Fibroblast of mammary gland (primary cell): ENCODE data around the gene OTUB1.
"Not testable (repeated sequence)": the region's sequence is repeated elsewhere in the genome, so short reads cannot be mapped to it uniquely, and the experiment has no call there.

Experiments
- DNase-seq: peaks from one replicate; pipeline ENCODE4 v3.0.0-alpha.2; 2010; ENCODE audit warnings: low read depth
- H3K4me3 ChIP-seq: 2 replicates; pipeline ENCODE4 v1.5.1; 2011; ENCODE audit warnings: low read depth, mild to moderate bottlenecking, low read length, moderate library complexity; ENCODE audit not compliant: control insufficient read depth
- TF ChIP-seq, protein P1 (sequence below): conservative IDR thresholded peaks from 2 replicates; pipeline ENCODE4 v1.5.1; 2011; ENCODE audit warnings: low read depth, low read length, inconsistent platforms; ENCODE audit not compliant: control insufficient read depth, insufficient read depth

The OTUB1 gene

DNA sequence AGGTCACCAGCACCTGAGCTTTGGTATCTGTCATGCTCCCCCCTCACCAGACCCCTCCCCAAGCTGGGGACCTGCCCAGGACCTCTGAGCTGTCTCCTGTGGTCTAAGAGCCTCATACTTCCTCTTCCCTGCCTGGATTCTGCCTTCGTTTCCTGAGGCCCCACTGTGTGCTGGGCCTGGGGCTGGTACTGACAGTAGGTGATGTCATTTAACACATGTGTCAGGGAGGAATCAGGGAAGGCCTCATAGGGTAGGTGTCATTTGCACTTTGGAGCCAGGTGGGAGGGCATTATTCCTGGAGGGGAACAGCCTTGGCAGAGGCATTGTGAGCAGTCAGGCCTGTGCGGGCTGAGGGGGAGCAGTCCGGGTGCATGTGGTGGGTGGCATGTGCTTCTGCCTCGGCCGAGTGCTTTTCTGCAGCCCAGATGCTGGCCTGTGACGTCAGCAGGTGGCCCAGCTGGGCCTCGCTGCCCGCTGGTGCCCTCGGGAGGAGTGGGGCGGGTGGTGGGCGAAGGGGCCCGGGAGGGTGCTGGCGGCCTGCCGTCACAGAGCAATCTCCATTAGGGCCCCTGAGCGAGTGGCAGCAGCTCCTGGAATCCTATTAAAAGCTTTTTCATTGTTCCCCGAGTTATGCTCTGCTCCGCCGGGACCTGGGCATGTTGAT is 58.6 kb downstream of the OTUB1 start:
- TF ChIP-seq, protein P1, sequence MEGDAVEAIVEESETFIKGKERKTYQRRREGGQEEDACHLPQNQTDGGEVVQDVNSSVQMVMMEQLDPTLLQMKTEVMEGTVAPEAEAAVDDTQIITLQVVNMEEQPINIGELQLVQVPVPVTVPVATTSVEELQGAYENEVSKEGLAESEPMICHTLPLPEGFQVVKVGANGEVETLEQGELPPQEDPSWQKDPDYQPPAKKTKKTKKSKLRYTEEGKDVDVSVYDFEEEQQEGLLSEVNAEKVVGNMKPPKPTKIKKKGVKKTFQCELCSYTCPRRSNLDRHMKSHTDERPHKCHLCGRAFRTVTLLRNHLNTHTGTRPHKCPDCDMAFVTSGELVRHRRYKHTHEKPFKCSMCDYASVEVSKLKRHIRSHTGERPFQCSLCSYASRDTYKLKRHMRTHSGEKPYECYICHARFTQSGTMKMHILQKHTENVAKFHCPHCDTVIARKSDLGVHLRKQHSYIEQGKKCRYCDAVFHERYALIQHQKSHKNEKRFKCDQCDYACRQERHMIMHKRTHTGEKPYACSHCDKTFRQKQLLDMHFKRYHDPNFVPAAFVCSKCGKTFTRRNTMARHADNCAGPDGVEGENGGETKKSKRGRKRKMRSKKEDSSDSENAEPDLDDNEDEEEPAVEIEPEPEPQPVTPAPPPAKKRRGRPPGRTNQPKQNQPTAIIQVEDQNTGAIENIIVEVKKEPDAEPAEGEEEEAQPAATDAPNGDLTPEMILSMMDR = no peak
- H3K4me3 ChIP-seq = no peak overlapping the region
- DNase-seq = no peak

DNA sequence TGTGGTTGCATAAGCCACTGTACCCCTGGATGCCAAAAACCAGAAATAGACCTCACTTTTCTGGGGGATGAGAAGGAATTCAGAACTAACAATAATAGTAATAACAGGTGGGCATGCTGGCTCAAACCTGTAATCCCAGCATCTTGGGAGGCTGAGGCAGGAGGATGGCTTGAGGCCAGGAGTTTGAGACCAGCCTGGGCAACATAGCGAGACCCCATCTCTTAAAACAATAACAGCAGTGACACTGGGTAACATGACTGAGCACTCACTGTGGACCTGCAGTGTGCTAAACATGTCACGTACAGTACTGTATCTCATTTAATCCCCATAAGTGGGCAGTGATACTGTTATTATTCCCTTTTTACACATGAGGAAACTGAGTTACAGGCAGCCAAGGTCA is 59.5 kb downstream of the OTUB1 start:
- no peak overlapping the region for H3K4me3 ChIP-seq
- TF ChIP-seq, protein P1 = no peak
- no peak for DNase-seq

DNA sequence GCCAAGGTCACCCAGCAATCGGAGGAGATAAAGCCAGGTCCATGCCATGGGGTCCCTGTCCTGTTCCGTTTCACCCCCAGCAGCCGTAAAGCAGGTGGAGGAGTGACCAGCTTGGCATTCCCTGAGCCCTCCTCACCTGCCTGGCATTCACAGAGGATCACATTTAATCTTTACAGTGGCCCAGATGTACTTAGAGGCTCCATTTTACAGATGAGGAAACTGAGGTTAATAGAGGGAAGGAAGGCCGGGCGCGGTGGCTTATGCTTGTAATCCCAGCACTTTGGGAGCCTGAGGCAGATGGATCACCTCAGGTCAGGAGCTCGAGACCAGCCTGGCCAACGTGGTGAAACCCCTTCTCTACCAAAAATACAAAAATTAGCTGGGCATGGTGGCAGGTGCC is 61.1 kb downstream of the OTUB1 start:
- not testable (repeated sequence) for H3K4me3 ChIP-seq, DNase-seq
